Fibroblast of skin of left biceps (primary cell): ENCODE data around the gene ANGPTL1.
A peak's percentile ranks its signal among the peaks of the same experiment; 100 is the strongest.
"Not testable (repeated sequence)": the region's sequence is repeated elsewhere in the genome, so short reads cannot be mapped to it uniquely, and the experiment has no call there.

Source experiments
- DNase-seq, 2 experiments: peaks; one replicate each; pipeline ENCODE4 v3.0.0-alpha.2; 2013; ENCODE audit warnings: low read depth in 2 of 2

ANGPTL1 gene

GRCh38 chr1:178867670-178868069 is 3.2 kb downstream of the ANGPTL1 start:
- DNase-seq: no peak

- DNase-seq: no peak
These were observed 6.6 kb downstream of the ANGPTL1 start for GRCh38 chr1:178864326-178864725.

GRCh38 chr1:178862864-178863263 is 8.0 kb downstream of the ANGPTL1 start:
- no peak for DNase-seq

GRCh38 chr1:178862416-178862815 is 8.5 kb downstream of the ANGPTL1 start:
- no peak for DNase-seq

- DNase-seq: no peak
These were observed 13.8 kb downstream of the ANGPTL1 start for GRCh38 chr1:178857126-178857525.

GRCh38 chr1:178849918-178850317 is 21.0 kb downstream of the ANGPTL1 start:
- no peak for DNase-seq

- DNase-seq: not testable (repeated sequence)
These were observed 23.0 kb downstream of the ANGPTL1 start for GRCh38 chr1:178847919-178848318.

- DNase-seq: no peak
These were observed 23.5 kb downstream of the ANGPTL1 start for GRCh38 chr1:178847396-178847849.

GRCh38 chr1:178846306-178846705 is 24.6 kb downstream of the ANGPTL1 start:
- DNase-seq: no peak

- DNase-seq: no peak
These were observed 26.4 kb downstream of the ANGPTL1 start for GRCh38 chr1:178844436-178844835.

- no peak for DNase-seq
These were observed 45.7 kb downstream of the ANGPTL1 start for GRCh38 chr1:178825167-178825566.

- DNase-seq: no peak
These were observed 49.6 kb downstream of the ANGPTL1 start for GRCh38 chr1:178821134-178821866.

- no peak for DNase-seq
These were observed 51.8 kb downstream of the ANGPTL1 start for GRCh38 chr1:178819123-178819522.

- DNase-seq: peak; percentile 9 to 12
These were observed 52.5 kb downstream of the ANGPTL1 start for GRCh38 chr1:178818416-178818815.

GRCh38 chr1:178810585-178810984 is 60.3 kb downstream of the ANGPTL1 start:
- DNase-seq: no peak

GRCh38 chr1:178808529-178808928 is 62.3 kb downstream of the ANGPTL1 start:
- DNase-seq: no peak

GRCh38 chr1:178806665-178807300 is 64.1 kb downstream of the ANGPTL1 start:
- no peak for DNase-seq

GRCh38 chr1:178802873-178803272 is 68.0 kb downstream of the ANGPTL1 start:
- no peak for DNase-seq
